NCI-H82 (cell line): Measurements from ENCODE around the gene SHROOM3.

Experiments
- DNase-seq: peaks from one replicate; lab custom pipeline; 2025; lab: John Stamatoyannopoulos, UW

The SHROOM3 gene

DNA sequence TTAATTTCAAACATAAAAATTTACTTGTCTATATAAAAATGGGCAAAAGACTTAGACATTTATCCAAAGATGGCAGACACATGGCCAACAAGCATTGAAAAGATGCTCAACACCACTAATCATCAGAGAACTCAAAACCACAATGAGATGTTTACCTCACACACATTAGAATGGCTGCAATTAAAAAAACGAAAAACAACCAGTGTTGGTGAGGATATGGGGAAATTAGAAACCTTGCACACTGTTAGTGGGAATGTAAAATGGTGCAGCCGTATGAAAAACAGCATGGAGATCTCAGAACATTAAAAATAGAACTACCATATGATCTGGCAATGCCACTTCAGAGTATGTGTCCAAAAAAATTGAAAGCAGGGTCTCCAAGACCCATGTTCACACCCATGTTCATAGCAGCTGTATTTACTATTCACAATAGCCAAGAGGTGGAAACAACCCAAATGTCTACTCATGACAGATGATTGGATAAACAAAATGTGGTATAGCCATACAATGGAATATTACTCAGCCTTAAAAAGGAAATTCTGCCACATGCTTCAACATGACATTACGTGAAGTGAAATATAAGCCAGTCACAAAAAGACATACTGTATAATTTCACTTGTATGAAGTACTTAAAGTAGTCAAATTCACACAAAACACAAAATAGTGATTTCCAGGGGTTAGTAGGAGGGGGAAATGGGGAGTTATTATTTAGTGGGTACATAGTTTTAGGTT lies 316.7 kb downstream of the SHROOM3 start:
- no peak for DNase-seq

DNA sequence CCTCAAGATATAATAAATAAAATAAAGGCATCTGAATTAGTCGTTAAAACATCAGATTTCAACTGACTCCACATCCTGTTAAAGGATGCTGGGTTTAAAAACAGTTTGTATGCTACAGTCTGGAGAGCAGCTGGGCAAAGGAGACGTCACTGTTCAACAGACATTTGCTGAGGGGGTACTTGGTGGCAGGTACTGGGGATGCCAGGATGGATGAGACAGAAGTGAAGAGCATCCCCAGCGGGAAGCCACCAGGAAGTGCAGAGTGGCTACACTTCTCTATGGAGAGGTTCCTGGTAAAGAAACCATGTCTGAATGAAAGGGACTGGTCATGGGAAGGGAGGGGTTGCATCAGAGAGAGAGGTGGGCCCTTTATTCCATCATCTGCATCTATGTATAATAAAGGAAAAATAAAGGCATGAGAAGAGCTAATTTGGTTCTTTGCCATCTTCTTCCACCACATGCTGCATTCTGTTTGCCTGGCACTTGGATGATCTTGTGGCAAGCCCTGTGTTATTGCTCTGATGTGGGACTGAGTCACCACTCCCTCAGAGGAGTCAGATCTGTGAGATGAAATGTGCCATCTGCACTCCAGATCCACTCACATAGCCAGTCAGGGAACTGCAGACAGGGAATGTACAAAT lies 318.0 kb downstream of the SHROOM3 start:
- DNase-seq = no peak

- no peak for DNase-seq
These were observed 318.8 kb downstream of the SHROOM3 start for GRCh38 chr4:76753814-76754213.

GRCh38 chr4:76754439-76754838 lies 319.4 kb downstream of the SHROOM3 start:
- DNase-seq = no peak

GRCh38 chr4:76755756-76756155 lies 320.7 kb downstream of the SHROOM3 start:
- DNase-seq = no peak

DNA sequence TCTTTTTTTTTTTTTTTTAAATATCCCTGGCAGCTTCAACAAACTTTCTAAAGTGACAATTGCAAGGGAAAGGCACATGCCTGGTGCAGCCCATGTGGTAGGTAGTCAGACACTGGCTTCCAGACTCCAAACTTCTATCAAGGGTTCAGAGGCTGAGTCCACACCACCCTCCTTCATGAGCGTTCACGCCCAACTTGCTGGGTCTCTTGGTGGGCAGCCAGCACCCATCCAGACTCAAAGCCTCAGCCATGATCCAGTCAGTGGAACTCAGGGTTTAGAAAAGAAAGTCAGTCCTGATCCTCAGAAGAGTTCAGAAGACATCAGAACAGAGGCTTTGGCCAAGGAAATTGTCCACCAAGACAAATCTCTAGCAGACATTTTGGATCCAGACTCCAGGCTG lies 321.4 kb downstream of the SHROOM3 start:
- DNase-seq = no peak

GRCh38 chr4:76757418-76757939 lies 322.4 kb downstream of the SHROOM3 start:
- DNase-seq = no peak

DNA sequence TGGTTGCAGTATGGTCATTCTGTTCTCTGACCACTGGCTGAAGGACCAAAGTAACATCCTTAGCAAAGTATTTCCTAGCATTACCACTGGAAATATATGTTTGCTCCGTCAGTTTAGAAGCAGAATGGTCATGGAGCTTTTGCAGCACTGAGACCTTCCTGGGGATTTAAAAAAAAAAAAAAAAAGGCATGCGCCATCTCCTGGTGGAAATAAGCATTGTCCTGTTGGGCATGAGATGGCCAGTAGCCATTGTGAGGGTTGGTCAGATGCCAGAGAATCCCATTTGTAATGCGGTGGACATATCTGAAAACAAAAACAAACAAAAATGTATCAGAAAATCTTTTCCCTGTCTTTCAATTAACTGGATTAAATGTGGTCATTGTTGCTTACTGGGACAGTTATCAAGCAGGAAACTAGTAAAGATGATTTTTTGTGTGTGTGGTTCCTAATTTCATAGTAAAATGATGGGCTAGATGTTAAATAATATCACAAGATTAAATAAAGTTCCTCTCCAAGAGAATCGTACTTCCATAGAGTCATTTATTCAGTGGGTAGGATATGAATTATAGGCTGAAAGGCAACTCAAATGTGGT lies 323.4 kb downstream of the SHROOM3 start:
- DNase-seq = peak; percentile 45

DNA sequence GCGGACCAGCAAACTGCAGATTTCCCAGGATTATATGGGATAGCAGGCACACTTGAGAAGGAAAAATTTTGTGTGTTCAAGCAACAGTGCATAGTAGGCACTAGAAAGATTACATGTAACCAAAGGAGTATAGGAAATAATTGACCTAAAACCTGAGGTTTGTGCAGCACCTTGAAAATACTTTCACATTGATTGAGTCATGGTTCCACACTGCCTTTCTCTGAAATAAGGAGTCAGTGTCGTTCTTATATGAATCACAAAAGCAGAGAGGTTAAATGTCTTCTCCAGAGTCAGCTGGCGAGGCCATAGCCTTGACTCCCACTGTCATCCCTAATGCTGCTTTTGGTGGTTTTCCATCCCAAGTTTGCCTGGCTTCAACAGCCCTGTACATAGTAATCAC lies 324.0 kb downstream of the SHROOM3 start:
- no peak for DNase-seq

GRCh38 chr4:76760193-76760592 lies 325.2 kb downstream of the SHROOM3 start:
- no peak for DNase-seq

- no peak for DNase-seq
These were observed 327.4 kb downstream of the SHROOM3 start for GRCh38 chr4:76762137-76763130.

GRCh38 chr4:76764251-76764650 lies 329.2 kb downstream of the SHROOM3 start:
- DNase-seq = no peak

GRCh38 chr4:76765473-76766183 lies 330.6 kb downstream of the SHROOM3 start:
- no peak for DNase-seq

- no peak for DNase-seq
These were observed 333.0 kb downstream of the SHROOM3 start for GRCh38 chr4:76767983-76768382.

GRCh38 chr4:76772498-76773106 lies 337.6 kb downstream of the SHROOM3 start:
- no peak for DNase-seq

DNA sequence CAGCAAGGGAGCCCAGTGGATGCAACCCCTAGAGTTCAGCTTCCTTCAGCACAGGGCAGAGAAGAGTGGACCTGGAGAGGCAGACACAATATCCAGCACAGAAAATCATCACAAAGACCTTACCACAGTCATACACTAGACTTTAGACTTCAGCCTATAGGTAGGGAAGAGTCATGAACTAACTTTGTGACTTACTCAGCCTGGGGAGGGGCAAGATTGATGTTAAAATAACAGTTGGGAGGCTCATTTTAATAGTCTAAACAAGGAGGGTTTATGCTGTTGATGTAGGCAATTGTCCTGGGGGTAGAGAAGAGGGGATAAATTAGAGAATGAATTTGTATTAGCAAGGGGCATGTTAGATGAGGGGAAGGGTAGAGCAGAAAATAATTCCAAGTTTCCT lies 338.7 kb downstream of the SHROOM3 start:
- no peak for DNase-seq

DNA sequence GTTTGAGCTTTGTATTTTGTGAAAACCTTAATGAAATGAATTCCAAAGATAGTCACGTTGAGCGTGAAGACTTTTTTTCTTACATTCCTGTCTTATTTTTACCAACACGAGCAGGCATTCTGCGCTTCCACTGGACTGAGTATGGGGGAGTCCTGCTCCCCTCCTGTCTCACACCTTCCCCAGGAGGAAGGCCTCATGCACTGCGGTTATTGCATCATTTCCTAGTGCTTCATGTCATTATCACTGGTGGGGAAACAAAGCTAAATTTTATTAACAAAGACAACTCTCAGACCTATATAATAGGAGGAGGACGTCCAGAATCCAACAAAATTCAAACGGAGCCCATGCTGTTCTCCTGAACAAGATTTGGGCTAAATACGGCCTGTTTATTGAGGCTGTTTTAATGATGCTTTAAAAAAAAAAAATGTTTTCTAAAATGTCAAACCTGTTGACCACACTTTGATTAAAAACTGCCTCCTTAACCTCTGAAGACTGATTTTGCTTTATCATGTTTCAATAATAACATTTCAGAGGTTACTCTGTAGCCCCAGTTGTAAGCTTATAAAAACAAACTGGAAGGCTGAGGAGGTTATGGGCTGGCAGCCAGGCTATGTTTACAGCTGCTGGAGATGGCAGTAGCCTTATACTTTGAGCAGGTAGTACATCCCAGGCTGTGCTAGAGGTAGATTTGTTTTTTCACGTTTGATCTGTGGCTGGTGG lies 344.9 kb downstream of the SHROOM3 start:
- DNase-seq = no peak

DNA sequence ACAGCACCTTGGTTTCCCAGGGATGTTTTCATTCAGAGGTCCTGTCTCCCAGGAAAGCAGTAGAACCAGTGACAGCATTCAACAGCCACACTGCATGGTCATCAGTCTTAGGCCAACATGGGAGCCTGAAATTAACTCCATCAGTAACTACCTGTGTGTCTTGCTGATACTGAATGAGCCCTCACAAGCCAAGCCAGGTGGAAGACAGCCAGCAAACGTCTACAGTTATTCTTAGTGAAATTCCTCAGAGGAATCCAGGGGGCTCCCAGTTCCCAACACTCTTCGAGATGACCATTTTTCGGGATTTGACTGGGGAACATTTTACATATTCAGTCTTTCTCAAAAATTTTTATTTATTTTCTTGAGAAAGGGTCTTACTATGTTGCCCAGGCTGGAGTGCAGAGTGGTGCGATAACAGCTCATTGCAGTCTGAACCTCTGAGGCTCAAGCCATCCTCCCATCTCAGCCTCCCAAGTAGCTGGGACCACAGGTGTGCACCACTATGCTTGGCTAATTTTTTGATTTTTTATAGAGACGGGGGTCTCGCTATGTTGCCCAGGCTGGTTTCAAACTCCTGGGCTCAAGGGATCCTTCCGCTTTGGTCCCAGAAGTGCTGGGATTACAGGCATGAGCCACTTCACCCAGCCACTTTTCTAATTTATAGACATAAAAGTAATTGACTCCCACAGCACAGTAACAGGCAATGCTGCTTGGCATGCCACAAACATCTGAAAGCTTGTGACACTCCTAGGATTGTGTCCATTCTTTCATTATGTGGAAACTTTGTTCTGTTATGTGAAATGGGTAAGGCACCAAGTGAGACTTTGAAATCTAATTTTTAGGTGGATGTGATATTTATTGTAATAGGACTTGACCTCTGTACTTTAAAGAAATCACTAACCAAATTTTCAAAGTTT lies 346.0 kb downstream of the SHROOM3 start:
- DNase-seq = no peak
